CD1c-positive myeloid dendritic cell (primary cell): ENCODE measurements around the gene FAM120B.

Experiments
- DNase-seq: peaks from one replicate; pipeline ENCODE4 v3.0.0-alpha.2; 2016; ENCODE audit errors: extremely low spot score

FAM120B gene

DNA sequence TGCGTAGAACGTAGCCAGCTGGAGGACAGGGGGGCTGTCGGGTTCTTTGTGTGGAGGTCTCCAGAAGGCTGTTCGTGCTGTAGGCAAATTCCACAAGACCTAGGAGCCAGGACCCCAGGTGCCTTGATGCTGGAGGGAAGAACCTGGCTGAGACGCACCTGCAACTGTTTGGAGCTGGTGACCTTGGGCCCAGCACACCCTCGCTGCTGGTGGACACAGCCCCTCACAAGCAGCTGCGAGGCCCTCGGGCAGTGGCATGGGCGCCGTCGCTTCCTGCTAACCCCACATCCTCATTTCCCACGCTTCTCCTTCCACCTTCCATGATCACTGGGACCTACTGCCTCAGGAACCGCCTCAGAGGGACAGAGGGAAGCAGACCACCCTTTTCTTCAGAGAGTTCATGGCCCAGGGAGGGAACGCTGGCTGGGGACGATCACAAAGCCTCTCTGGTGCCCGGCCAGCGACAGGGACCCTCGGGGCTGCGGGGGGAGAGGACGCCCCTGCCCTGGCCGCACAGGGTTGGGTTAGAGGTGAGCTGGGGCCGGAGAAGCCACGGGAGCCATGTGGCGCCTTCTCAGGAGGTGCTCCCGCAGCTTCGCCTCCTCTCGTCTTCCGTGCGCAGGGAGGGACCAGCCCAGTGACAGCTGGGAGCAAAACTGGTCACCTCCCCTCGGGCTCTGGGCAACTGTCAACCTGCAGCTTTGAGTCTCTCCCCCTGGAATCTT, 34.1 kb upstream of the FAM120B start:
- DNase-seq = no peak

GRCh38 chr6:170273191-170273590, 33.4 kb upstream of the FAM120B start:
- no peak for DNase-seq

DNA sequence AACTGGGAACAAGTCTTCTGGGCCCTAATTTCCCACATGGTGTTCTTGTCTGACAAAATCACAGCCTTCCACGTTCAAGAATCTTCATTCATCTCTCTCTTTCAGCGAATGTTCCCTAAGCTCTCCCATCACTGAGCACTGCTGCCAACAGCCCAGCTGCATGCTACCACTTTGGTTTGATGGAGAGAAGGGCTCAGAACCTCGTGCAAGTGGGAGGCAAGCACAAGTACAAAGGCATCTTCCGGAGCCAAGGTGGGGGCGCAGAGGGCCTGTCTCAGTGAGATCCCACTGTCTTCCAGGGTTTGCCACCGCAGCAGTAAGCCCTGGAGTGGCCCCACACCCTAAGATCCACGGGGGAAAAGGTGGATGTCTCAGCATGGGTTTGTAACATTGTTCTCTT, 32.9 kb upstream of the FAM120B start:
- no peak for DNase-seq

DNA sequence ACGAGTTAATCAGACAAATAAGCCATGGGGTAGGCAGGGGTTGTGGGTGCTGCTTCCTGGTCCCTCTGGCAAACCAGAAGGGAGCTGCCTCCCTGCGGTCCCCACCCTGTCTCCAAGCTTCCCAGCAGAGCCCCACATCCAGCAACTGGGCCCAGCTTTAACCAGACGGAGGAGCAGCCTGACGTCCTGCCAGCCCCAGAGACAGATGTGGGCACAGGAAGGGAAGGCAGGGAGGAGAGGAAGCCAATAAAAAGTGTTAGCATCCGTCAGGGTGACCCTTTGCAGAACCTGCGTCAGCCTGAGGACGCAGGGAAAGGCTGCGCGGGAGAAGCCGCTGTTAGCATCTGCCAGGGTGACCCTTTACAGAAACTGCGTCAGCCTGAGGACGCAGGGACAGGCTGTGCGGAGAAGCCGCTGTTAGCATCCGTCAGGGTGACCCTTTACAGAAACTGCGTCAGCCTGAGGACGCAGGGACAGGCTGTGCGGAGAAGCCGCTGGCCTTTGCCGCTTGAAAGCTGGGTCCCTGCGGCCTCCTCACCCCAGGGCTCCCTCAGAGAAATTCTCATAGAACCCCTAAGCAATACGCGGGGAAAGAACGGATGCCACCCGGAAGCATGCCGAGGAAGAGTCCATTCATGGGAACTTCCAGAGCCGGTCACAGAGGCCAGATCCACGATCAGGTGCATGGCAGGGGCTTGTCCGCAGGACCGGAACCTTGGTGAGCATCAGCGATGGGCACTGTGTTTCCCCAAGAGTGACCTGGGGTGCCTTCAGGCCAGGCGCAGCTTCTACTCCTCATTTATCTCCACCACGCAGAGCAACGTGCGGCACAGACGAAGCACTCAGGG, 31.6 kb upstream of the FAM120B start:
- DNase-seq = no peak

GRCh38 chr6:170276369-170277057, 30.0 kb upstream of the FAM120B start:
- DNase-seq = no peak

DNA sequence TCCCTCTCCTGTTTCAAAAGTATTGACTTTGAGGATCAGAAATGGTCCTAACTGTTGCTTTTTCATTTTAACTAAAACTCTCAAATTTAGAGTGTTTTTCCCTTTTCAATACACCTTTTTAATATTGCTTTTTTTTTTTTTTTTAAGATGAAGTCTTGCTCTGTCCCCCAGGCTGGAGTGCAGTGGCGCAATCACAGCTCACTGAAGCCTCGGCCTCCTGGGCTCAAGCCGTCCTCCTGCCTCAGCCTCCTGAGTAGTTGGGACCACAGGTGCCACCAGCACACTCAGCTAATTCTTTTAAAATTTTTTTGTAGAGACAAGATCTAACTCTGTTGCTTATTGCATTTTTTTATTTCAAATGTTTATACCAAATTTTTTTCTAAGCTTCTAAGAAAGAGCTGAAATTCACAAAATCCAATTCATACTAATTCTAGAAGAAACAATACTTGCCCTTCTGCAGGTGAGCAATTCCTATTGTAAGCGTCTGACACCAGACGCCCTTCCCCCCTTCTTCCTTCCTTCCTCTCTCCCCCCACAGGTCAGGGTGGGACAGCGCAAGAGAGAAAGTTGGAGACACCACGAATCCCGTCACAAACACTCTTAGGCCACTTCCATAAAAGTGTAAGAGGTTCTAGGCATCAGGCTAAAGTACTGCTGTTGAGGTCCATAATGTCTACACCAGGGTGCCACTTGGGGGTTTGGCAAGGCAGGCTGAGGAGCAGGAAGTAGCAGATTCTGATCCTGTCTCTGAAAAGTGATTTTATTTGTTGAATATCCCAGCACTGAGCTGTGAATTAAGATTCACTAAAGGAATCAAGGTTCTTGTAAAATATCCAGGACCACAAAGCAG, 28.4 kb upstream of the FAM120B start:
- no peak for DNase-seq

- no peak for DNase-seq
Measured at GRCh38 chr6:170278743-170279094, 27.8 kb upstream of the FAM120B start.

DNA sequence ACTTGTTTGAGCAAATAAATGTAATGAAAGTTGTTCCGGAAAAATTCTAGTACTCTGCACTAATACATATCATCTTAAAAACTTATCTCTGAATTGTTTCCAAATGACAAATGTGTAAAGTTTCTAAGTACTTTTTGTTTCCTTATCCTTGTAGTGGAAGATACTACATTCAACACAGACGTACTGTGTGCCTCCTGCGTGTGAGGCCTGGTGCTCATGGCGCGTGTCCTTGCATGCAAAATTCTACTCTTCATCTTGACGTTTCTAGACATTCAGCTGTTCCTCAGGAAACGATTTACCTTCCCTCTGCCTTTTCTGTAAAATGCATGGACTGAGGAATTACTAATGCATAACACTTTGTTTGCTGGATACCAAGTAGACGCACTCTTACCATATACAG, 27.1 kb upstream of the FAM120B start:
- no peak for DNase-seq

DNA sequence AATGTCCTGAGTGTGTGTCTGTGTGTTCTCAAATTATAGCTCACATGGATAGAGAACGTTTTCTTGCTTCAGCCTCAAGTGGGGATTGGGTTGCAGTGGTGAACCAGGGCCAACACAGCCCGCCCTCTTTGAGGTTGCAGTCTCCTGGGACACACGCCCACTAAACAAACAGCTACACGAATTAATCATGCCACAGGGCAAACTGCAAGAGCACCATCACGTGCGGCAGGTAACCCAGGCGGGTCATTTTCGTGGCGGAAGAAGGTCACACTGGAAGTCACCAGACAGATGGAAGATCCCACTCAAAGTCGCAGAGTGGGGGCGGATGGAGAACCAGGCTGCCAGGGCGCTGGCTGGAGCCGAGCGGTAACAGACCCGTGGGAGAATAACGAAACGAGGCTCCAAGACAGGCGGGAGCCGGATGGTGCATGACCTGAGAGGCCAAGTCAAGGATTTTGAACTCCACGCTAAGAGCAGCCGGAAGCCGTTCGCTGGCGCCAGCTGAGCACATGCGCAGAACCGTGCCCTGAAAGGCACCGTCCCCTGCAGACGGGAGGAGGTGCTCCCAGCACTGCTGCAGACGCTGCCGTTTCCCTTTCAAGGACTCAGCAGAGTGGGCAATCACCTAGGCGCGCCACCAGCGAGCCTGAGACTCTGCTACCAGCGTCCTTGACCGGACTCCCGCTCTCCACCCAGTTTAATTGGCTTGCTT, 26.4 kb upstream of the FAM120B start:
- peak; percentile 46 for DNase-seq

DNA sequence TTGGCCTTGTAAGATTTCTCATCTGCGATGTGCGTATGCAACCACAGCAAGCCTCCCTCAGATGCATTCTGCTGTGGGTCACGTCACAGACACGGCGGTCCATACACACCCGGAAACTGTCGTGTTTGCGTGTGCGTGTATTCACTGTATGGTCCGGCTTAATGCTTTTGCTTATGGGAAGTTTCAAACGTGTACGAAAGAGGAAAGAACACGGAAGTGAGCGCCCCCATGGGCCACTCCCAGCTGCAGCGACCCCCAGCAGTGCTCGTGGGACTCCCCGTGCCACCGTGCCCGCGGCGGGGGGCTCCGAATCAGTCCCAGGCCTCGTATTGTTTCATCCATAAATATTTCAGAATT, 25.9 kb upstream of the FAM120B start:
- DNase-seq = no peak

GRCh38 chr6:170281331-170282292, 24.9 kb upstream of the FAM120B start:
- DNase-seq = no peak

DNA sequence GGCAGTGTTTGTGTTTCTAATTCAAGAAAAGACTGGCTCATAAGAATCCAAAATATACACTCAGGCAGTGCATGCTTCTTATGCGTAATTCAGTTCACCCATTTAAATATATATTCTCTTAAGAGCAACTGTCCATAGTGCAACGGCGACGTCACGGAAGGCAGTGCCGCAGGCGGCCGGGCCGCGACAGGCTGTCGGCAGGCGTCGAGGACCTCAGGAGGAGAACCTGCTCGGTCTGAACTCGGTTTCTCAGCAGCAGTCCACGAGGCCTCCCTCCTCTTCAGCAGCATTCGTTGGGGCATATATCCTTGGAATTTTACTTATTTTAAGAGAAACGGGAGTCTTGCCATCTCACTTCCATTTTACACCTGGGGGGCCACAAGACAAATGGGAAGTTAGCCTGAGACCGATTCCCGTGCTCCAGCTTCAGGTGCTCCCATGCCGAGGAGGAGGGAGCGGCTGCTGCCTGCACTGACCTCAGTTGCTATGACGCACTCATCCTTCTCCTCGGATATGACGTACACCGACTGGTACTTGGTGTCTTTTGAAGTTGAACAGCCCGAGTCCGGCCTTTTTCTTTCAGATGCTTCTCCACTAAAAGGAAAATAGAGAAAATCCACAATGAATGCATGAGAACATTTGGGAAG, 23.9 kb upstream of the FAM120B start:
- no peak for DNase-seq

DNA sequence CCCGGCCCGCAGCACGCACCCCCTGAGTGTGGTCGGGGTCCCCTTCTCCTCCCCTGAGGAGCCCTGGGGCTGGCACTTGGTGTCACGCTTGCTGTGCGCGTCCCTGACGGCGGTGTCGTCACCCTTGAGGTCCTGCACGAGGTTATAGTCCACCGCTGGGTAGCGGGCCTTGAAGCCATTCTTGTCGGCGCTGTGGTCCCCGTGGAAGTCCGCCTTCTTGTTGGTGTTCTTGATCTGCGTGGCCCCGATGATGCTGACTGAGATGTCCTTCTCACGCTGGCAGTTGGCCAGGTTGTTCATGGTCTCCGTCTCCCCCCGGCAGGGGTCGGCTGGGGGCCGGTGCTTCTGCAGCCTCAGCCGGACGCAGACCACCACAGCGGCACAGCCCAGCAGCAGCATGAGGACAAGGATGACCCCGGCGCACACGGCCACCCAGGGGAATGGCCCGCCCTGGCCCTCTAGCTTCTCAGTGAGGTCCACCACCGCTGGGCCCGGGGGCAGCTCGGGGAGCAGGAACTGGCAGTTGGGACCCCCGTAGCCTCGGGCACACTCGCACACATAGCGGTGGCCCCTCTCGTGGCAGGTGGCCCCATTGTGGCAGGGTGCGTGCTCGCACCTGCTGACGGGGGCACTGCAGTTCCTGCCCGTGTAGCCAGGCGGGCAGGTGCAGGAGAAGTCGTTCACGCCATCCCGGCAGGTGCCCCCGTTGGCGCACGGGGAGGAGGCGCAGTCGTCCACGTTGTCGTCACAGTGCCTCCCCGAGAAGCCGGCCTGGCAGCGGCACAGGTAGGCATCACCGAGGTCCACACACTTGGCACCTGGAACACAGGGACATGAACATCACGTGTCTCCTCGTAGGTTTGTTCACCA, 23.1 kb upstream of the FAM120B start:
- DNase-seq = no peak

DNA sequence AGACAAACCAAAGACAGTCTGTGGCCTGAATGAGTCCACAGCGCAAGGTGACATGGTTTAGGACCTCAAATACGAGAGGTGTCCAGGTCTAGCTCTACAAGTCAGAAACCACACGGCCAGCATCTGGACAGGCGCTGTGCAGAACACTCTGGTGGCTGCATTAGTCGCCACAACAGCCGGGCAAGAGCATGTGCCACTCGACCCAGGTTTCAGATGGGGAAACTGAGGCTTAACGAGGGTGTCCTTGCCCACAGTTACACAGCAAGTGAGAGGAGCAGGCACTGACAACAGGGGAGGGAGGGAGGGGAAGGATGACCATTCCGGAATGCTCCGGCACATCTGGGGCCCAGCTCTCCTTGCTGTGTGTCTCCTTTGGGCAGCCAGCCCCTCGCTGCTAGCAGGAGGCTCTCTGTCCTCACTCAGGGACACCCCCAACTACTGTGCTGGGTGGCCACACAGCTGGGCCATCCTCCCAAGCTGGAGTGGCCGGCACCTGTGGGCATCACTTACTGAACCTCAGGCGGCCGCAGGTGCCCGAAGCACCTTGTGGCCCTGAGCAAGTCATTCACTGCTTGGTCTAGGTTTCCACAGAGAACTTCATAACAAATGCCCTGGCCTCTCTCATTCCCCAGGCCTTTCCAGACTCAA, 22.3 kb upstream of the FAM120B start:
- no peak for DNase-seq

DNA sequence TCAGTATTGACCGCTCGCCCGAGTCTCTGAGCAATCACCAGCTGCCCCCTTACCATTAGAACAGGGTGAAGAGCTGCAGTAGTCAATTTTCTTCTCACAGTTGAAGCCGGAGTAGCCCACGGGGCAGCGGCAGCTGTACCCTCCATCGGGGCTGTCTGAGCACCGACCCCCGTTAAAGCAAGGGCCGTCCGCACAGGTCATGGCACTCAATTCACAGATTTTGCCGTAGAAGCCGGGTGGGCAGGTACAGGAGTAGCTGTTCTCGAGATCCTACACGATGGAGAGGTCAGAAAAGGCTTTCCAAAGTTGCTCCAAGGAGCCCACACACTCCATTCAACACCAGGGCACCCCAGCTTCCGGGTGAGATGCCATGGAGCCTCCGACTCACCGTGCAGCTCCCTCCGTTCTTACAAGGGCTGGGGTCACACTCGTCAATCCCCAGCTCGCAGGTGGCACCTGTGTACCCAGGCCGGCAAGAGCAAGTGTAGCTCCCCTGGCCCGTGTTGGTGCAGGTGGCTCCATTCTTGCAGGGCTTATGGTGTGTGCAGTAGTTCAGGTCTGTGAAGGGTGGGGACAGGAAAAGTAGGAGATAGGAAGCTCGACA, 21.6 kb upstream of the FAM120B start:
- DNase-seq = no peak

DNA sequence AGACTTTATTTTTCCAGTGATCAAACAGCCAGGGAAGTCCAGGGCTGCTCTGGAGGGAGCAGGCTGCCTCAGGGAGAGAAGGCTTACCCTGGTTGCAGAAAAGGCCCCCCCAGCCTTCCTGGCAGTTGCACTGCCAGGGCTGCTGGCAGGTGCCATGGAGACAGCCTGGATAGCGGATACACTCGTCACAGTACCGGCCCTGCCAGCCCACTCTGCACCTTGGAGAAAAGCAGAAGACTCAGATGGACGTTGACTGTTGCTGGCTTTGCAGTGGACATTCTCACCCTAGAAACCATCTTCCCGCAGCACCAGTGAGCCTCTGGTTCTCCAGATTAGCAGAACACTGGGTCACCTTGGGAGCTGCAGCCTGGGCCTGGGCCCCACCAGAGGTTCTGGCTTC, 21.1 kb upstream of the FAM120B start:
- DNase-seq = no peak

DNA sequence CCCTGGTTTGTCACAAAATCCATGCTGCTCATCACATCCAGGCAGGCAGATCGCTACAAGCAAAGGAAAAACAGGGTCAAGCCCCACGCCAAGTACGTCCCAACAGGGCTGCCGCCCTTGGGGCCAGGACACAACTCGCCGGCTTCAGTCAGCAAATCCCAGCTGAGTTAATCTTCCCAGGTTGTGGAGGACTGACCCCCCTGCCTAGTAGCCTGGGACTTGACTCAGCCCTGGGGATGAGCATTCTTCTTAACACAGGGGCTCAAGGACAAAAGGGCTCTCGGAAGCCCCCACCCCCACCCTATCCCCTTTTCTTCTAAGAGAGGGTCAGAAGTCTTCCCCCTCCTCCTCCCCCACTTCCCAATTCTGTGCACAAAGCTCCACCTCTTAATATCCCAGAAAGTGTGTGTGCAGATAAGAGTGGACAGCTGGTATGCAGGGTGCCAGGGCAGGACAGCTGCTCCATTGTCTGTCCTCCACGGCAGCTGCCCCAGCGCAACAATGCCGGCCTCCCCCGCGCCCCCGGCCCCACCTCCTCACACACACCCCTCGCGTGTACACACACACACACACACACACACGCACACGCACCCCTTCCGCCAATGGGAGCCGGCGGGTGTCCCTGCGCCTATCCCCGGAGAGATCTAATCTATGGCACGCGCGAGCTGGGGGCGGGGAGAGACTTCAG, 20.2 kb upstream of the FAM120B start:
- DNase-seq = no peak
